ENCODE measurements around the gene EDDM13.

Gene EDDM13

GRCh38 chr19:56355517-56355916 lies 83.0 kb downstream of the EDDM13 start:
- Mint-ChIP-seq H3K27ac (no peak overlapping the region), H3K9me3 (peaks cover 69% of the 10 kb centered on the region), H3K36me3 (ENCODE audit: low read depth) (peaks cover 25% of the 10 kb centered on the region), H3K27me3 (ENCODE audit: low read depth, poor library complexity) (peaks cover 8% of the 10 kb centered on the region), H3K4me1 (no peaks in the 10 kb centered on the region), H3K4me3 (no peak overlapping the region)
- DNase-seq: no peak
- TF ChIP-seq CTCF (IDR thresholded peaks at IDR 0.05): no peak

GRCh38 chr19:56356944-56357343 lies 84.4 kb downstream of the EDDM13 start:
- H3K4me3 Mint-ChIP-seq: no peak overlapping the region
- peaks cover 76% of the 10 kb centered on the region for H3K9me3 Mint-ChIP-seq
- DNase-seq: no peak
- H3K4me1 Mint-ChIP-seq: no peaks in the 10 kb centered on the region
- no peak overlapping the region for H3K27ac Mint-ChIP-seq
- H3K36me3 Mint-ChIP-seq (ENCODE audit: low read depth): peaks cover 36% of the 10 kb centered on the region
- no peak for TF ChIP-seq CTCF (IDR thresholded peaks at IDR 0.05)
- peaks cover 2% of the 10 kb centered on the region for H3K27me3 Mint-ChIP-seq (ENCODE audit: low read depth, poor library complexity)

All from nephron progenitor cell (in vitro differentiated cells).